Naive thymus-derived CD4-positive, alpha-beta T cell (primary cell): Measurements from ENCODE around the gene ULK4. TPM values are rescaled to one million over a fixed set of nuclear protein-coding genes. Genes with fewer than 3 reads are reported as not detected.
"Not testable (repeated sequence)": the region's sequence is repeated elsewhere in the genome, so short reads cannot be mapped to it uniquely, and the experiment has no call there.

Source experiments
- ATAC-seq: fragments of 150-1000 bp; cut with Tn5 transposase; 2 replicates; pipeline ENCODE4 v1.10.0; 2021; ENCODE audit warnings: mild to moderate bottlenecking, moderate library complexity
- CTCF ChIA-PET: fragments of 350-600 bp; sonication (Branson Sonifier 250); formaldehyde crosslinking; loops from one replicate; lab custom pipeline; 2021; ENCODE audit warnings: antibody characterized with exemption; lab: Charles Lee
- POLR2A ChIA-PET: fragments of 350-600 bp; sonication (Branson Sonifier 250); formaldehyde crosslinking; loops from one replicate; lab custom pipeline; 2021; ENCODE audit warnings: antibody characterized with exemption, inconsistent platforms; lab: Charles Lee
- DNase-seq, 9 donors: peaks; one replicate each; pipeline versions ENCODE4 v3.0.0 to v3.0.0-alpha.2; 2020 to 2022; ENCODE audit warnings: mixed read lengths in 1 of 9
- H3K27ac ChIP-seq: one replicate; pipeline ENCODE4 v1.7.0; 2013; ENCODE audit warnings: mild to moderate bottlenecking, low read depth, low read length, moderate library complexity
- H3K27me3 ChIP-seq, 2 donors: one replicate each; pipeline ENCODE4 v1.7.0; 2013; ENCODE audit warnings: low read length in 2 of 2, mild to moderate bottlenecking in 2 of 2, moderate library complexity in 2 of 2; ENCODE audit not compliant: control insufficient read depth in 2 of 2, insufficient read depth in 2 of 2
- H3K36me3 ChIP-seq, 3 experiments: 1 replicate in 2 of 3; 2 replicates in 1 of 3; pipeline ENCODE4 v1.7.0; 2013; ENCODE audit warnings: low read length in 3 of 3, mild to moderate bottlenecking in 3 of 3, moderate library complexity in 1 of 3; ENCODE audit not compliant: insufficient read depth in 3 of 3, control insufficient read depth in 2 of 3
- H3K4me1 ChIP-seq, 2 donors: one replicate each; pipeline ENCODE4 v1.7.0; 2013; ENCODE audit warnings: low read length in 2 of 2, mild to moderate bottlenecking in 2 of 2, moderate library complexity in 1 of 2; ENCODE audit not compliant: control insufficient read depth in 2 of 2, insufficient read depth in 2 of 2
- H3K4me3 ChIP-seq: 2 replicates; pipeline ENCODE4 v1.7.0; 2013; ENCODE audit warnings: mild to moderate bottlenecking, low read length
- H3K9me3 ChIP-seq, 3 experiments: 1 replicate in 2 of 3; 2 replicates in 1 of 3; pipeline ENCODE4 v1.7.0; 2013; ENCODE audit warnings: low read length in 3 of 3; ENCODE audit not compliant: control insufficient read depth in 2 of 3
- H3K27ac Mint-ChIP-seq, 9 donors: one replicate each; pipeline ENCODE4 v1.8.0; 2020 to 2022; ENCODE audit warnings: mixed read lengths in 9 of 9, mild to moderate bottlenecking in 8 of 9, moderate library complexity in 5 of 9, inconsistent platforms in 2 of 9
- H3K27me3 Mint-ChIP-seq, 5 donors: one replicate each; pipeline ENCODE4 v1.8.0; 2021 to 2022; ENCODE audit warnings: mixed read lengths in 5 of 5, mild to moderate bottlenecking in 1 of 5
- H3K36me3 Mint-ChIP-seq, 5 donors: one replicate each; pipeline ENCODE4 v1.8.0; 2020 to 2022; ENCODE audit warnings: mixed read lengths in 5 of 5, mild to moderate bottlenecking in 3 of 5, inconsistent platforms in 1 of 5
- H3K4me1 Mint-ChIP-seq, 7 donors: one replicate each; pipeline ENCODE4 v1.8.0; 2020 to 2022; ENCODE audit warnings: mixed read lengths in 7 of 7, mild to moderate bottlenecking in 3 of 7, inconsistent platforms in 1 of 7
- H3K4me3 Mint-ChIP-seq, 10 donors: one replicate each; pipeline ENCODE4 v1.8.0; 2020 to 2022; ENCODE audit warnings: mild to moderate bottlenecking in 10 of 10, mixed read lengths in 10 of 10, moderate library complexity in 6 of 10, inconsistent platforms in 2 of 10
- H3K9me3 Mint-ChIP-seq, 11 donors: one replicate each; pipeline ENCODE4 v1.8.0; 2020 to 2022; ENCODE audit warnings: mixed read lengths in 11 of 11, mild to moderate bottlenecking in 4 of 11, inconsistent platforms in 1 of 11, moderate library complexity in 1 of 11
- intact Hi-C, 2 donors: fragments of 100-400 bp; cut with micrococcal nuclease; formaldehyde crosslinking; loops; one replicate each; pipeline ENCODE4 v1.15.1; 2023
- polyA plus RNA-seq, 2 donors: library from polyadenylated mRNA; unstranded; fragments of 300-500 nt; fragmentation: Illumina TruSeq; gene quantifications; one replicate each; pipeline ENCODE4 v1.2.3, GENCODE V29; 2021
- total RNA-seq, 6 experiments: library from RNA in 5 of 6; stranded (reverse) in 5 of 6; gene quantifications; 1 replicate in 5 of 6; 2 replicates in 1 of 6; pipeline ENCODE4 v1.2.3 and lab custom pipeline; 2021 to 2026

Gene ULK4
- total and polyA plus RNA-seq, 7 experiments from 2014 or later, result 6.6 to 22.3 (median 18.9) TPM

DNA sequence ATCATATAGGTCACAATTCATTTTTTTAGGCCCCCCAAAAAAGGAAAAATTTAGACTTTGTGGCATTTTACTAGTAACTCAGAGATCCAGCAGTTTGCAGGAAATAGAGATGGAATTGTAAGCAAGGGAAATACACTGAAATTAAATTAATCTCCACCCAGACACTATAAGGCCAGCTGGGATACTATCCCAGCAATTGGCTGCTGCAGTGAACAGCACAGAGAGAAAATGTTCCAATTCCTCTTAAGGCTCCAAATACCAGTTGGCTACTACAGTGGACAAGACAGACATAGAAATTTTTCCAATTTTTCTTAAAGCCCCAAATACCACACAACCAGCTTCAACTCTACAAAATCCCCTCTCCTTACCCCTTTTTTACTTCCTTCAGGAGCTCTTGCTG is 78.9 kb downstream of the ULK4 start:
- Histone ChIP-seq H3K9me3 (no peaks in the 10 kb centered on the region), H3K4me3 (no peak overlapping the region), H3K27ac (no peak overlapping the region), H3K27me3 (no peaks in the 10 kb centered on the region), H3K36me3 (no peaks in the 10 kb centered on the region), H3K4me1 (no peaks in the 10 kb centered on the region)
- Mint-ChIP-seq H3K27ac (peak overlapping the region in 1 of 9 donors; percentile 11), H3K4me3 (no peak overlapping the region), H3K9me3 (no peaks in the 10 kb centered on the region), H3K27me3 (no peaks in the 10 kb centered on the region), H3K36me3 (peaks cover 0 to 14% (median 0%) of the 10 kb centered on the region in 5 donors), H3K4me1 (no peaks in the 10 kb centered on the region)
- CTCF ChIA-PET, result interaction anchor here (1.4 to 6.2 kb wide), 3 partner anchors 1298 to 1555 kb away, joined by 5 to 59 read pairs (median 25); no protein-coding TSS in a partner anchor
- POLR2A ChIA-PET, result no interaction called here
- ATAC-seq (no peak), DNase-seq (no peak)
- intact Hi-C loops, result no loop called here

DNA sequence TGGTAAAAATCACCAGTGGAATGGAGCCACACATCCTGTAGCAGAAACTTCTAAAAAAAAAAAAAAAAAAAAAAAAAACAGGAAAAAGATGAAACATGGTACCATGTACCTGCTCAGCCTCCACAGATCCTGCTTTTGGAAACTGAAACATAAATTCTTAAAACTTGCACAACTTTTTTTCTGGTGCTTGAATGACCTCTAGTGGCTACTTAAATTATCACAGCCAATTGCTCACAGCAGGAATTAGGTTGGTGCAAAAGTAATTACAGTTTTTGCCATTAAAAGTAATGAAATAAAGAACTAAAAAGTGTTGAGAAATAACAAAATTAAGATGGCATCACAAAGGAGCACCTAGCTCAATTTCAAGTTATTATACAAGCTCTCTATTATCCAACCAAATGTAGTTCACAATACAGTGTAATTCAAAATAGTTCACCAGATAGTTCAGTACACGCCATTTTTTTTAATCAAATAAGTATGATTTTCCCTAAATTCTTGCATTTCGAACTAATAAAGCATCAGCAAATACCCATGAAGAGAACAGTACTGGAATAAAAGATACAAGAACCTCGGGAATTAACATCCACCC is 80.6 kb downstream of the ULK4 start:
- CTCF ChIA-PET, result interaction anchor here (1.0 to 6.2 kb wide), 4 partner anchors 1296 to 1689 kb away, joined by 3 to 59 read pairs (median 14); no protein-coding TSS in a partner anchor
- no peak overlapping the region for H3K4me3 ChIP-seq
- H3K9me3 Mint-ChIP-seq, result no peaks in the 10 kb centered on the region
- H3K36me3 ChIP-seq, result no peaks in the 10 kb centered on the region
- H3K9me3 ChIP-seq, result no peaks in the 10 kb centered on the region
- no peaks in the 10 kb centered on the region for H3K4me1 Mint-ChIP-seq
- peaks cover 0 to 19% (median 0%) of the 10 kb centered on the region in 5 donors for H3K36me3 Mint-ChIP-seq
- H3K4me3 Mint-ChIP-seq, result no peak overlapping the region
- H3K27ac Mint-ChIP-seq, result no peak overlapping the region
- H3K27me3 ChIP-seq, result no peaks in the 10 kb centered on the region
- no peak overlapping the region for H3K27ac ChIP-seq
- no peaks in the 10 kb centered on the region for H3K4me1 ChIP-seq
- ATAC-seq (no peak), DNase-seq (peak in 7 of 9 donors; percentile 1 to 54 (median 40))
- no peaks in the 10 kb centered on the region for H3K27me3 Mint-ChIP-seq
- intact Hi-C loops, result loop anchor here (1.0 kb wide), 3 partner anchors 1297 to 1554 kb away; no protein-coding TSS in a partner anchor
- POLR2A ChIA-PET, result no interaction called here

DNA sequence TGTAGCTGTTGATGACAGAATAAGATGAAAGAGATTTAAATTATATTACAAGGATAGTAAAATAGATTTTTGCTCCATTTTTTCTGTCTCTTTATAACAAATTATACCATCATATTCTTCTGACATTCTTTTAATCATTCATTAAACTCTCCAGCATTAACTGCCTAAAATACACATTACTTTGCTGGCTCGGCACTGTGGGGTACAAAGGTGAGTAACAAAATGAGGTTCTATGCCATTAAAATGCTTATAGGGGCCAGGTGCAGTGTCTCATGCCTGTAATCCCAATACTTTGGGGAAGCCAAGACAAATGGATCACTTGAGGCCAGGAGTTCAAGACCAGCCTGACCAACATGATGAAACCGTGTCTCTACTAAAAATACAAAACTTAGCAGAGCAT is 81.5 kb downstream of the ULK4 start:
- no peak overlapping the region for H3K27ac ChIP-seq

DNA sequence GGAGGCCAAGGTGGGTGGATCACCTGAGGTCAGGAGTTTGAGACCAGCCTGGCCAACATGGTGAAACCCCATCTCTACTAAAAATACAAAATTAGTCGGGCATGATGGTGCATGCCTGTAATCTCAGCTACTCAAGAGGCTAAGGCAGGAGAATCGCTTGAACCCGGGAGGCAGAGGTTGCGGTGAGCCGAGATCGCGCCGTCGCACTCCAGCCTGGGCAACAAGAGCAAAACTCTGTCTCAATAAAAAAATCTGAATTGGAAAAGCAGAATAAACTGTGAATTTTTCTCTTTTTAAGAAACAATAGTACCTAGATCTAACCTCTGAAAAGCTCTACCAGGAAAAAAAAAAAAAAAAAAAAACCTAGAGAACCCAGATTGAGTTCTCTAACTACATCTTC is 84.2 kb downstream of the ULK4 start:
- H3K27me3 Mint-ChIP-seq, H3K27me3 ChIP-seq, POLR2A ChIA-PET, H3K4me3 Mint-ChIP-seq, intact Hi-C loops, ATAC-seq, H3K27ac ChIP-seq, H3K4me1 ChIP-seq, H3K4me1 Mint-ChIP-seq, H3K27ac Mint-ChIP-seq, H3K9me3 ChIP-seq, H3K36me3 ChIP-seq, H3K9me3 Mint-ChIP-seq, H3K4me3 ChIP-seq, DNase-seq: not testable (repeated sequence)
- peaks cover 0 to 23% (median 4%) of the 10 kb centered on the region in 5 donors for H3K36me3 Mint-ChIP-seq
- CTCF ChIA-PET, result interaction anchor here (0.7 to 1.1 kb wide), 3 partner anchors 1294 to 1699 kb away, joined by 3 to 4 read pairs (median 4); no protein-coding TSS in a partner anchor

More for the DNA sequence above, 81.5 kb downstream of the ULK4 start:
- H3K4me3 ChIP-seq, result no peak overlapping the region
- no peaks in the 10 kb centered on the region for H3K36me3 ChIP-seq
- Mint-ChIP-seq H3K36me3 (peaks cover 0 to 15% (median 0%) of the 10 kb centered on the region in 5 donors), H3K9me3 (no peaks in the 10 kb centered on the region), H3K27ac (no peak overlapping the region), H3K27me3 (no peaks in the 10 kb centered on the region), H3K4me1 (no peaks in the 10 kb centered on the region), H3K4me3 (no peak overlapping the region)
- ATAC-seq (no peak), DNase-seq (no peak)
- ChIA-PET CTCF (interaction anchor here (0.7 to 6.2 kb wide), 5 partner anchors 12 to 1563 kb away, joined by 3 to 59 read pairs (median 7); no protein-coding TSS in a partner anchor), POLR2A (no interaction called here)
- intact Hi-C loops, result no loop called here
- H3K9me3 ChIP-seq, result no peaks in the 10 kb centered on the region
- H3K4me1 ChIP-seq, result no peaks in the 10 kb centered on the region
- no peaks in the 10 kb centered on the region for H3K27me3 ChIP-seq

DNA sequence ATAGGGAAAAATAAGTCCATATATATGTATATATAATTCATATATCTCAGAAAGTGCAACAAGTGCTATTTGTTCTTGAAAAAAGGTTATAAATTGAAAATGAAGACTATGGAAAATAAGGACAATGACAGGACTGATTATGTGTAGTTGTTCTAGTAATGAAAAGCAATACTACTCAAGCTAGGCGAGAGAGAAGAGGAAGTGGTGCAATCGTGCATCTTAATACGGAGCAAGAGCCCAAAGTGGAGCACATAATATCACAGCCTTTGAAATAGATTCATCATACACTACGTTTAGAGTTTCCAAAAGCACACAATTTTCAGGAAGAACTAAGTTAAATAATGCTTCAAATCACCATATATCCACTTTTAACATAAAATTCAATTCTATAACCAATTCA is 87.9 kb downstream of the ULK4 start:
- Histone ChIP-seq H3K27me3 (no peaks in the 10 kb centered on the region), H3K36me3 (no peaks in the 10 kb centered on the region), H3K4me3 (no peak overlapping the region), H3K9me3 (no peaks in the 10 kb centered on the region), H3K4me1 (no peaks in the 10 kb centered on the region), H3K27ac (no peak overlapping the region)
- CTCF ChIA-PET, result no interaction called here
- Mint-ChIP-seq H3K9me3 (no peaks in the 10 kb centered on the region), H3K4me3 (no peak overlapping the region), H3K27ac (no peak overlapping the region), H3K27me3 (no peaks in the 10 kb centered on the region), H3K4me1 (no peaks in the 10 kb centered on the region), H3K36me3 (peaks cover 0 to 44% (median 10%) of the 10 kb centered on the region in 5 donors)
- DNase-seq, result no peak
- no peak for ATAC-seq
- POLR2A ChIA-PET, result no interaction called here
- intact Hi-C loops, result no loop called here

DNA sequence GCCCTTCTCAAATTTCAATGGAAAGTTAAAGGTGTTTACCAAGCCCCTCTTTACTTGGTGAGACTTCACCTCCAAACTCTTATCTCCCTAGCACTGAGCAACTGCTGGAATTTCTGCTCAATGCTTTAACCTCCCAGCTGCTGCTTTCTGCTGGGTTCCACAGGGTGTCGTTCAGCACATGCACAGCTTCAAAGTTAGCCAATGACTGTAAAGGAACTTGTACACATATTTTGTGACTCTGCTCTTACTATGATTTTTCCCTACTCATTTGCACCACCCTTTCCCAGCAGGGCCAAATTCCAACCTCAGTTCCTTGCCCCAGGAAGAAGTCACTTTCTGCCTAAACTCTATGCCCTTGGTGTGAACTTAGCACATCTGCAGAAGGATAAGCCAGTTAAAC is 89.7 kb downstream of the ULK4 start:
- Mint-ChIP-seq H3K4me3 (no peak overlapping the region), H3K4me1 (no peaks in the 10 kb centered on the region), H3K27ac (no peak overlapping the region), H3K27me3 (no peaks in the 10 kb centered on the region), H3K36me3 (peaks cover 0 to 38% (median 10%) of the 10 kb centered on the region in 5 donors), H3K9me3 (no peaks in the 10 kb centered on the region)
- Histone ChIP-seq H3K4me1 (no peaks in the 10 kb centered on the region), H3K36me3 (no peaks in the 10 kb centered on the region), H3K27me3 (no peaks in the 10 kb centered on the region), H3K9me3 (no peaks in the 10 kb centered on the region), H3K4me3 (no peak overlapping the region), H3K27ac (no peak overlapping the region)
- POLR2A ChIA-PET, result interaction anchor here (0.5 to 0.7 kb wide), 2 partner anchors 23 to 30 kb away, joined by 3 to 4 read pairs; no protein-coding TSS in a partner anchor
- DNase-seq (no peak), ATAC-seq (no peak)
- intact Hi-C loops, result no loop called here
- CTCF ChIA-PET, result no interaction called here

DNA sequence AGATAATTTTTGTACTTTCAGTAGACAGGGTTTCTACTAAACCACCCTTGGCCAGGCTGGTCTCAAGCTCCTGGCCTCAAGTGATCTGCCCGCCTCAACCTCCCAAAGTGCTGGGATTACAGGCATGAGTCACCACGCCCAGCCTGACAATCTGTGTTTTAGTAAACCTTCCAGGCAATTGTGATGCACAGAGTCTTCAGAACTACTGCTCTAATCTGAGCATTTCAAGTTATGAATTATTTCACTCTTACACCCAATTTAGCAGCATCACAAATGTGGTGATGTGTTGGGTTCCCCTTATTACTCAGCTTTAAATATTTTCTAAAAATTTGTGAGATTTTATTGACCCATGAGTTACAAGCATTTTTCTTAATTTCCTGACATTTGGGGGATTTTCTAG is 94.4 kb downstream of the ULK4 start:
- intact Hi-C loops, result no loop called here
- no peak overlapping the region for H3K4me3 ChIP-seq
- ATAC-seq, result no peak
- H3K27ac Mint-ChIP-seq, result no peak overlapping the region
- H3K27me3 Mint-ChIP-seq, result no peaks in the 10 kb centered on the region
- H3K9me3 Mint-ChIP-seq, result peaks cover 0 to under 1% (median 0%) of the 10 kb centered on the region in 11 donors
- H3K4me1 ChIP-seq, result no peaks in the 10 kb centered on the region
- ChIA-PET CTCF (interaction anchor here (1.0 kb wide), 1 partner anchor 13 kb away, joined by 3 read pairs; no protein-coding TSS in a partner anchor), POLR2A (no interaction called here)
- no peak overlapping the region for H3K4me3 Mint-ChIP-seq
- H3K36me3 Mint-ChIP-seq, result peaks cover 0 to 43% (median 14%) of the 10 kb centered on the region in 5 donors
- H3K36me3 ChIP-seq, result no peaks in the 10 kb centered on the region
- no peaks in the 10 kb centered on the region for H3K4me1 Mint-ChIP-seq
- no peaks in the 10 kb centered on the region for H3K9me3 ChIP-seq
- H3K27ac ChIP-seq, result no peak overlapping the region
- H3K27me3 ChIP-seq, result no peaks in the 10 kb centered on the region
- DNase-seq, result no peak
